DMS153 treated with DMSO at 0.1 percent for 48 hours (cell line): ENCODE measurements around the gene CD82.
"Not testable (repeated sequence)": the region's sequence is repeated elsewhere in the genome, so short reads cannot be mapped to it uniquely, and the experiment has no call there.

Source experiments
- DNase-seq: peaks from one replicate; lab custom pipeline; 2025; ENCODE audit not compliant: unreplicated experiment; lab: John Stamatoyannopoulos, UW

CD82 gene

DNA sequence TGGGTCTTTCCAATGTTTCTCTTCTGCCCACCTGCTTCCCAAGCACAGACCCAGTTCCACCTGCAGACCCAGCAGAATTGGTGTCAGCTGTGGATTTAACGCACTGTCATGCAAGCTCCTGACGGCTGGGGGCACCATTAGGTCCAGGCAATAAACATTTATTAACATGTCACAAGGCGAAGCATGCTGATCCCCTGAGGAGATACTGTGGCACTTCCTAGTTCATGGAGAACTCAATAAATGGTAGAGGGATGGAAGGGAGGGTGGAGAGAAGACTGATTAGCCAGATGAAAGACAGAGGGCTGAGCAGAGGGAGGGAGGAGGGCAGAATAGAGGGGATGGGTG lies 93.0 kb downstream of the CD82 start:
- DNase-seq = no peak

DNA sequence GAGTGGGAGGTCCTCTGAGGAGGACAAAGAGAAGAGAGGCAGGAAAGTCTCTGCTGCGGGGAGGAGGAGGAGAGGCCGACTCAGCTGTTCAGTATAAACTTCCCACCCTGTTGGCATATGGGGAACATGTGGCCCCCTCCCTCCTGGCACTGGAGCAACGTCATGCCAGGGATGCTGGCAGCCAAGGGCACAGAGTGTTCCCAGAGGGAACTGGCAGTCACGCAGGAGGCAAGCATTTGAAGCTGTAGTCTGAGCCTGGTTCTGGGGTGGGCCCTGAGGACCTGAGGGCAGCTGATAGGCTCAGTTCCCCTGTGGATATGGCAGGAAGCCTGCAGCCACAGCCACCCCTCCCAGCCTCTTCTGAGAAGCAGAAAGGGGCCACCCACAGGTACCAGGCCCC lies 94.2 kb downstream of the CD82 start:
- no peak for DNase-seq

DNA sequence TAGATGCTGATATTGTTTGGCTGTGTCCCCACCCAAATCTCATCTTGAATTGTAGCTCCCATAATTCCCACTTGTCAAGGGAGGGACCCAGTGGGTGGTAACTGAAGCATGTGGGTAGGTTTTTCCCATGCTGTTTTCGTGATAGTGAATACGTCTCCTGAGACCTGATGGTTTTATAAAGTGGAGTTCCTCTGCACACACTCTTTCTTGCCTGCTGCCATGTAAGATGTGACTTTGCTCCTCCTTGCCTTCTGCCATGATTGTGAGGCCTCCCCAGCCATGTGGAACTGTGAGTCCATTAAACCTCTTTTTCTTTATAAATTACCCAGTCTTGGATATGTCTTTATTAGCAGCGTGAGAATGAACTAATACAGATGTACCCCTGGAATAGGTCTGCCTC lies 95.1 kb downstream of the CD82 start:
- DNase-seq = not testable (repeated sequence)

DNA sequence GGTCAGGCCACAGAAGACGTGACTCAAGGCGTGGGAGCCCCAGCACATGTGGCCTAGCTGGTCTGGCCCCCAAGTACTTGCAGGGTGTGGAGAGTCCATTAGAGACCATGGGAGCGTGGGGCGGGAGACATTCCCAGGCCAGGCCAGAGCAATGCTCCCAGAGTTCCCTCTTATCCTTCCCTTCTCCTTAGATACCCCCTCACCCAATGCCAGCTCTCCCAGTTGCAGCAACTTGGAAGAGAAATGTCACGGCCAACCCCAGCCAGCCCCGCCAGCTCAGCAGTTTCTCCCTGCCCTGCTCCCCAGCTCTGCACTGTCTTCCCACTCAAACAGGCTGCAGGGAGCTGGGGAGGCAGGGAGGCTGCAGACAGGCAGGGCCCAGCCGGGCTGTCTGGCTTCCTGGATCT lies 95.9 kb downstream of the CD82 start:
- DNase-seq = no peak
